Measurements from ENCODE around the gene PLAGL1.
"Not testable (repeated sequence)": the region's sequence is repeated elsewhere in the genome, so short reads cannot be mapped to it uniquely, and the experiment has no call there.

PLAGL1 gene, protein sequence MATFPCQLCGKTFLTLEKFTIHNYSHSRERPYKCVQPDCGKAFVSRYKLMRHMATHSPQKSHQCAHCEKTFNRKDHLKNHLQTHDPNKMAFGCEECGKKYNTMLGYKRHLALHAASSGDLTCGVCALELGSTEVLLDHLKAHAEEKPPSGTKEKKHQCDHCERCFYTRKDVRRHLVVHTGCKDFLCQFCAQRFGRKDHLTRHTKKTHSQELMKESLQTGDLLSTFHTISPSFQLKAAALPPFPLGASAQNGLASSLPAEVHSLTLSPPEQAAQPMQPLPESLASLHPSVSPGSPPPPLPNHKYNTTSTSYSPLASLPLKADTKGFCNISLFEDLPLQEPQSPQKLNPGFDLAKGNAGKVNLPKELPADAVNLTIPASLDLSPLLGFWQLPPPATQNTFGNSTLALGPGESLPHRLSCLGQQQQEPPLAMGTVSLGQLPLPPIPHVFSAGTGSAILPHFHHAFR

DNA sequence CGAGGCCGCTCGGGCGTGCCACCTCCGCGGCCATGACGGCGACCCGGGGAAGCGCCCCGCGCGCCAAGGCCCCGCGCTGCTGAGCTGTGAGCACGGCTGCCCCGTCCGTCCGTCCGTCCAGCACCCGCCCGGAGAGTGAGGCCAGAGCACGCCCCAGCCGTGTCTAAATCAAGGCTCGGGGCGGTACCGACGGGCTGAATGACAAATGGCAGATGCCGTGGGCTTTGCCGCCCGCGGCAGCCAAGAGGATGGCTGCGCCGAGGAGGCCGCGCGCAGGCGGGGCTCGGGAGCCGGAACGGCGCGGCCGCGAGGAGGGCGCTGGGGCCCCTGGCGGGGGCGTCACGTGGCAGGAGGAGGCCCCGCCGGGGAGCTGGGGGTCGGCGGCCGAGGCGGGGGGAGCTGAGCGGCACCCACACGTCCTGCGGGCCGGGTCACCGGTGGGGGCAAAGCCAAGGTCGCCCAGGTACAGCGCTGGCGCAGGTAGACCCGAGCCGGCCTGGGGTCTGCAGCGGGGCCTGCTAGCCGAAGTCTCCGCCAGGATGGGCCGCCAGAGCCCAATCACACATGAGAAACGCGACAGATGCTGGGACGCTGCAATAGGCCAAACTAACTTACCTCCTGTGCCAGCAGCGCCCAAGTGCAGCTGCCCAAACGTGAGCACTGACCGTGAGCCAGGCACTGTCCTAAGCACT is at the start of gene PLAGL1:
TSS of gene PLAGL1 (minus strand) at position 140 of the 692 bp plus-strand sequence. CDS start 60,123 bp downstream, outside the sequence.
- DNase-seq (ENCODE audit: low spot score in 2 of 2): peak; percentile 15 to 60
- Mint-ChIP-seq H3K9me3 (no peaks in the 10 kb centered on the region), H3K36me3 (no peaks in the 10 kb centered on the region), H3K4me1 (no peaks in the 10 kb centered on the region), H3K27ac (no peak within 1 kb of the TSS), H3K4me3 (peak within 1 kb of the TSS; percentile 59)
- ATAC-seq: peak; percentile 79

DNA sequence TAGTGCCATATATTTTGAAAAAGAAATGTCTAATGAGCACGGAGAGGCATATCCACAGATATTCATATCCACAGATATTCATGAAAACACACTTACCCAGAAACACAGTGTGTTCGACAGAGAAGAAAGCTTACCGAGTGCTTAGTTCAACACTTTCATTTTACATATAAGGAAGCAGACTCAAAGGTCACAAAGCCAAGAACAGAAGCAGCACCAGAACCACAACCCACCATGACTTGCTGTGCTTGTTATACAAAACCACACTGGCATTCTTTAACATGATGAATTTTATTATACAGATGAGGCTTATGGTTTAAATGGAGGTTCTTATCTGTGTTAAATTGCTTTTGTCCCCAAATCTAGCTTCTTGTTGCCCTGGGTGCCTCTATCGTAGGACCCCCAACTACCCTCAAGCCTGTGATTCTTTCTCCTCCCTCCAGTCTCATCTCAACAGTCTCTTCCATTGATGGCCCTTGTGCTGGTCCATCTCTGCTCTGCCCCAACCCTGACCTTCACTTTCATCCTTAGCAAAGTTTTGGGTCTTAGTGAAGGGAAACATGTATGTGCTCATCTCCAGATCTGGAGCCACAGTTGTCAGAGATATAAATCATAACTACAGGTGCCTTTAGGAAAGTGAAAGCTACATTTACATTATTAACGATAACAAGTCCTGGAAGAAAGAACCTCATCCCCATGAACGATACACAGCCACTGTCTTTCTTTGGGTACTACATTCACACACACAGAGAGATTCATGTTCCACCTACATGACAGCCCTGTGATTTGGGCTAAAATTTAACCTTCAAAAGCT is 47.3 kb upstream of the PLAGL1 start:
- Mint-ChIP-seq H3K9me3 (no peaks in the 10 kb centered on the region), H3K27ac (peak overlapping the region; percentile 87), H3K4me3 (peak overlapping the region; percentile 68), H3K4me1 (peaks cover 33% of the 10 kb centered on the region), H3K36me3 (no peaks in the 10 kb centered on the region)
- ATAC-seq (peak; percentile 97), DNase-seq (ENCODE audit: low spot score in 2 of 2) (peak in 1 of 2 donors; percentile 11)

DNA sequence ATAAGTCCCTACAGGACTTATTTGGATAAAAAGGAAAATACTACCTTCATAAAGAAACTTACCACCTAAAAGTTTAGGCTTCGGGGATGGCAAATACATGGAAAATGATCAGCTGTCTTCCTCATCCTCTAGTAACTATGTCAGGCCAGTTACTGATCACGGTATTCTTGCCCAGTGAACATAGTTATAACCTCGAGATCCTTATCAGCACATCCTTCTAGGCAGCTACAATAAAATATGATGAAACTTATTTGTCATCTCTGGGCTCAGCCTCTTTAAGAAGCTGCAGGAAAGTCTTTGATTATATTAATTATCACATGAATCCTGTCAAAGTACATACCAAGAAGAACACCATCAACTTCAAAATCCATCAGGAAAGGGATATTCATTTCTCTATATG is 45.5 kb upstream of the PLAGL1 start:
- H3K27ac Mint-ChIP-seq: no peak overlapping the region

DNA sequence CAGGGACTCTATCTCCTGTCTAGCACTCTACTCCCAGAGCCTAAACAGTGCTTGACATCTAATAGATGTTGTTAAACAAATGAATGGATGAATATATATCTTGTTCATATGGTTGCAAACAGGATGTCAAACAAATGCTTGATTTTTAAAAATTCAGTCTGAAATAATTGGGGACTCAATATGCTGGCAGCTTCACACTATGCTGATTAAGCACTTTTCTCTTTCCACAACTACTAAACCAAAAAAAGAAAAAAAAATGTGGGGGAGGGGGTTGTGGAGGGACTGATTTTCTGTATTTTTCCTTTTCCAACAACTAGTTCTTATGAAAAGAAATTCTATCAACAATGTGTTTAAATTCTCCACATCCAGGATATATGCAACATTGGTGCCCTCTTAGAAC is 44.4 kb upstream of the PLAGL1 start:
- Mint-ChIP-seq H3K36me3 (no peaks in the 10 kb centered on the region), H3K4me1 (peaks cover 26% of the 10 kb centered on the region), H3K27ac (no peak overlapping the region), H3K9me3 (no peaks in the 10 kb centered on the region), H3K4me3 (no peak overlapping the region)
- DNase-seq (ENCODE audit: low spot score in 2 of 2) (no peak), ATAC-seq (no peak)

More for the DNA sequence above, 45.5 kb upstream of the PLAGL1 start:
- Mint-ChIP-seq H3K4me3 (no peak overlapping the region), H3K9me3 (no peaks in the 10 kb centered on the region), H3K4me1 (peaks cover 32% of the 10 kb centered on the region), H3K36me3 (no peaks in the 10 kb centered on the region)
- DNase-seq (ENCODE audit: low spot score in 2 of 2): no peak
- ATAC-seq: no peak

DNA sequence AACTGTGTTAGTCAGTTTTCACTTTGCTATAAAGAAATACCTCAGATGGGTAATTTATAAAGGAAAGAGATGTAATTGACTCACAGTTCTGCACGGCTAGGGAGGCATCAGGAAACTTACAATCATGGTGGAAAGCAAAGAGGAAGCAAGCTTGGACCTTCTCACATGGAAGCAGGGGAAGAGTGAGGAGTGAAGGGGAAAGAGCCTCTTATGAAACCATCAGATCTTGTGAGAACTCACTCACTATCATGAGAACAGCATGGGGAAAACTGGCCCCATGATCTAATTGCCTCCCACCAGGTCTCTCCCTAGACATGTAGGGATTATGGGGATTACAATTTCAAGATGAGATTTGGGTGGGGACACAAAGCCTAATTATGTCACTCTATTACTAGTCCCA is 41.3 kb upstream of the PLAGL1 start:
- Mint-ChIP-seq H3K4me1 (peaks cover 4% of the 10 kb centered on the region), H3K27ac (no peak overlapping the region), H3K36me3 (no peaks in the 10 kb centered on the region), H3K4me3 (no peak overlapping the region), H3K9me3 (no peaks in the 10 kb centered on the region)
- ATAC-seq: no peak
- DNase-seq (ENCODE audit: low spot score in 2 of 2): no peak

DNA sequence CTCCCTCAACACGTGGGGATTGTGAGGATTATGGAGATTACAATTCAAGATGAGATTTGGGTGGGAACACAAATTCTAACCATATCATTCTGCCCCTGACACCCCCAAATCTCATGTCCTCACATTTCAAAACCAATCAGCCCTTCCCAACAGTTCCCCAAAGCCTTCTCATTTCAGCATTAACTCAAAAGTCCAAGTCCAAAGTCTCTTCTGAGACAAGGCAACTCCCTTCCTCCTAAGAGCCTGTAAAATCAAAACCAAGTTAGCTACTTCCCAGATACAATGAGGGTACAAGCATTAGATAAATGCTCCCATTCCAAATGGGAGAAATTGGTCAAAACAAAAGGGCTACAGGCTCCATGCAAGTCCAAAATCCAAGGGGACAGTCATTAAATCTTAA is 39.6 kb upstream of the PLAGL1 start:
- Mint-ChIP-seq H3K4me3 (no peak overlapping the region), H3K36me3 (no peaks in the 10 kb centered on the region)

DNA sequence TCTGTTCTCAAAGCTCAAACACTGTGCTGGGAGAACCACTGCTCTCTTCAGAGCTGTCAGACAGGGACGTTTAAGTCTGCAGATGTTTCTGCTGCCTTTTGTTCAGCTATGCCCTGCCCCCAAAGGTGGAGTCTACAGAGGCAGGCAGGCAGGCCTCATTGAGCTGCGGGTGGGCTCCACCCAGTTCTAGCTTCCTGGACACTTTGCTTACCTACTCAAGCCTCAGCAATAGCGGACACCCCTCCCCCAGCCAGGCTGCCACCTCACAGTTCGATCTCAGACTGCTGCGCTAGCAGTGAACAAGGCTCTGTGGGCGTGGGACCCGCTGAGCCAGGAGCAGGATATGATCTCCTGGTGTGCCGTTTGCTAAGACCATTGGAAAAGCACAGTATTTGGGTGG is 38.6 kb upstream of the PLAGL1 start:
- not testable (repeated sequence) for H3K36me3 Mint-ChIP-seq; ATAC-seq; H3K4me3 Mint-ChIP-seq; DNase-seq (ENCODE audit: low spot score in 2 of 2); H3K27ac Mint-ChIP-seq; H3K9me3 Mint-ChIP-seq; H3K4me1 Mint-ChIP-seq

More for the DNA sequence above, 39.6 kb upstream of the PLAGL1 start:
- Mint-ChIP-seq H3K27ac (no peak overlapping the region), H3K9me3 (no peaks in the 10 kb centered on the region), H3K4me1 (no peaks in the 10 kb centered on the region)
- no peak for ATAC-seq
- DNase-seq (ENCODE audit: low spot score in 2 of 2): no peak

DNA sequence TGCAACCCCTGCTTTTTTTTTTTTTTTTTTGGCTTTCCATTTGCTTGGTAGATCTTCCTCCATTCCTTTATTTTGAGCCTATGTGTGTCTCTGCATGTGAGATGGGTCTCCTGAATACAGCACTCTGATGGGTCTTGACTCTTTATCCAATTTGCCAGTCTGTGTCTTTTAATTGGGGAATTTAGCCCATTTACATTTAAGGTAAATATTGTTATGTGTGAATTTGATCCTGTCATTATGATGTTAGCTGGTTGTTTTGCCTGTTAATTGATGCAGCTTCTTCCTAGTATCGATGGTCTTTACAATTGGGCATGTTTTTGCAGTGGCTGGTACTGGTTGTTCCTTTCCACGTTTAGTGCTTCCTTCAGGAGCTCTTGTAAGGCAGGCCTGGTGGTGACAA is 36.9 kb upstream of the PLAGL1 start:
- H3K4me3 Mint-ChIP-seq; ATAC-seq; H3K27ac Mint-ChIP-seq; H3K36me3 Mint-ChIP-seq; DNase-seq (ENCODE audit: low spot score in 2 of 2); H3K4me1 Mint-ChIP-seq; H3K9me3 Mint-ChIP-seq: not testable (repeated sequence)

DNA sequence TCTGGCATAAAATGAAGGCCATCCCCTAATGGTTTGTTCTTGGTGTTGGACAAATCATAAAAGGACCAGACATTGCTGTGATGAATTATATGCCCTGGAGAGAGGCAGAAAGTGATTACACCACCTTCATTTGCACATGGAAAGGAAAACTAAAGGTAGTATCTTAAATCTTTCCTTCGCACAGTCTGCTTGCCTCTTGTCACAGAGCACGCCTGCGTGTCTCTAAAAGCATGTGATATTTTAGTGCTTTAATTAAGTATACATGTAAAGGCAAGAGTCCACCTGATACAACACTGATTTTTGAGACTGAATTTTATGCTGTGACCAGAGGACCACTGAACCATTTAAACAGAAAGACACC is 28.8 kb upstream of the PLAGL1 start:
- peaks cover 13% of the 10 kb centered on the region for H3K4me1 Mint-ChIP-seq
- no peak overlapping the region for H3K4me3 Mint-ChIP-seq
- H3K9me3 Mint-ChIP-seq: no peaks in the 10 kb centered on the region
- no peak for DNase-seq (ENCODE audit: low spot score in 2 of 2)
- H3K27ac Mint-ChIP-seq: no peak overlapping the region
- ATAC-seq: no peak
- no peaks in the 10 kb centered on the region for H3K36me3 Mint-ChIP-seq

DNA sequence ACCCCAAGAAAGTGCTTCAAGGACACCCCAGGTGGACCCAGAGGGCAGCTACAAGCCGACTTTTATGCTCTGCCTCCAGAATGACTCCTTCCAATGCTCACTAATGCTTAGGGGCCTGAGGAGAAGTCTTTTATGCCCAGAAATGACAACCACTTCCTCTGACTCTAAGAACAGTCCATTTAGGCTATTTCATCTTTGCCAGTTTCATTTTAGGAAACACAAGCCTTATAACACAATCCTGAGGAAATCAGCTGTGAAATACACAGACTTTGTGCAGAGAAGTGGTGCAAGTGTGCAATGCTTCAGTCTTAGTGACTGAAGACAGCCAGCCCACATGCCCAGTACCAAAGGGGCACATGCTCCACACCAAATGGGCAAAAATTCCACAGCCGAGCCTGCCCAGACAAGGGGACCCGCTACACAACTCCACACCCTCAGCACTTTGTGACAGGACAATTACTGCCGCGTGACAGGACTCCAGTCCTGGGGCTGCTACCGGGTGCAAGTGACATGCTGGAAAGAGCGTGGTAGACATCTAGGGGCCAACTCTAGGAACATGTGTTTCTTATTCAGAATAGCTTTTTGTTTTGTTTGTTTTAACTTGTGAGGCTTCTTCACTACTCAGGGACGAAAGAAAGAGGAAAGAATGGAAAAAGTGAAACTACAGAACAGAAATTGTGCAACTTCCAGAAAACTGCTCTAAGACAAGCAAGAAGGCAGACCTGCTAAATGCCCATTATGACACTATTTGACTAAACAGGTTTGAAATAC is 28.2 kb upstream of the PLAGL1 start:
- Mint-ChIP-seq H3K9me3 (no peaks in the 10 kb centered on the region), H3K27ac (no peak overlapping the region), H3K36me3 (no peaks in the 10 kb centered on the region), H3K4me1 (peaks cover 13% of the 10 kb centered on the region), H3K4me3 (peak overlapping the region; percentile 24)
- ATAC-seq (peak; percentile 48), DNase-seq (ENCODE audit: low spot score in 2 of 2) (peak in 1 of 2 donors; percentile 51)

DNA sequence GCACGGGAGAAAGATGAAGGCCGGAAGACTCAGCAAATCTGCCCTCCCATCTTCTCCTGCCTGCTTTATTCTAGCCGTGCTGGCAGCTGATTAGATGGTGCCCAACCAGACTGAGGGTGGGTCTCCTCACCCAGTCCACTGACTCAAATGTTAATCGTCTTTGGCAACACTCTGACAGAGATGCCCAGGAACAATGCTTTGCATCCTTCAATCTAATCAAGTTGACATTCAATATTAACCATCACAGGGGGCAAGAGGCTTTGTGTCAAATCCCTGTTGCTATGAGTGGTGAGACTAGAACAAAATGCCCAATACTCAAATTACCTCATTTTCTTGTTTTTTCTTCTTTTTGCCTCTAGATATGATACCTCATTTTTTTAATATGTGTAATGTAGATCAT is 27.4 kb upstream of the PLAGL1 start:
- Mint-ChIP-seq H3K9me3 (no peaks in the 10 kb centered on the region), H3K36me3 (no peaks in the 10 kb centered on the region), H3K27ac (no peak overlapping the region), H3K4me1 (peaks cover 13% of the 10 kb centered on the region), H3K4me3 (no peak overlapping the region)
- DNase-seq (ENCODE audit: low spot score in 2 of 2) (no peak), ATAC-seq (no peak)

DNA sequence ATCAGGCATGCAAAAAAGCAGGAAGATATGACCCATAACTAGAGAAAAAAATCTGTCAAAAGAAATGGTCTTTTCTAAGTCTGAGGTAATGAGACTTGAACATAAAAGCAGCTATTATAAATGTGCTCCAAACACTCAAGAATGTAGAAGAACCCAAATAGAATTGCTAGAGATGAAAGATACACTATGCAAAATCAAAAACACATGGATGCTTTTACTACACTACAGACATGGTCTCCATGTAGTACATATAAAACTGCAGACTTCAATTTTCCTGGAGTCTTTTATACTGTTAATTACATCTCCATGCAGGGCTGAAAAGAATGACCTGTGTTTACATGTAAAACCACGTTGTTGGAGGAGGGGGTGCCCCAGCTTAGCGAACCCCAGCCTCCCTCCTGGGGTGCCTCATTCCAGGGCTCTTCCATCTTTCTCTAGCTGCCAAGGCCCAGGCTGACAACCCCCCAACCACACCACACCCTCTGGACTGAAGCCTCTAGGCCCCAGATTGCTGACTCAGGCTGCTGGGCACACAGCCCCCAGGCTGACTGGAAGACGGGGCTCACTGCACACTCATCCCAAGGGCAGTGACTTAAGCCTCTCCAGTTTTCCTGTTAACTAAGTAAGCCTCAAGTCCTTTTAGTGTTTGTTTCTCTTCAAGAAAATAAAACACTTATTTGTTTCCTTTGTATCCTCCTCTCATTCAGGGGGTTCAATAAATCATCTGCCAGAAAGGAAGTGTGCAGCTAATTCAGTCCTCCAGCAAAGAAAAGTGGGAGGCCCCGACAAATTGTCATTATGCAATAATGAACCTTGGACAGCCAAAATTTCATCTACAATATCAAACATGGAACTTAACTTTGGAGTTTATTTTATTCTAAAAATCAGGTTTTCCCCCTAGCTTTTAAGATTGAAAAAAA is 26.0 kb upstream of the PLAGL1 start:
- Mint-ChIP-seq H3K4me1 (peaks cover 13% of the 10 kb centered on the region), H3K27ac (no peak overlapping the region), H3K4me3 (no peak overlapping the region), H3K36me3 (no peaks in the 10 kb centered on the region), H3K9me3 (no peaks in the 10 kb centered on the region)
- no peak for DNase-seq (ENCODE audit: low spot score in 2 of 2)
- no peak for ATAC-seq

DNA sequence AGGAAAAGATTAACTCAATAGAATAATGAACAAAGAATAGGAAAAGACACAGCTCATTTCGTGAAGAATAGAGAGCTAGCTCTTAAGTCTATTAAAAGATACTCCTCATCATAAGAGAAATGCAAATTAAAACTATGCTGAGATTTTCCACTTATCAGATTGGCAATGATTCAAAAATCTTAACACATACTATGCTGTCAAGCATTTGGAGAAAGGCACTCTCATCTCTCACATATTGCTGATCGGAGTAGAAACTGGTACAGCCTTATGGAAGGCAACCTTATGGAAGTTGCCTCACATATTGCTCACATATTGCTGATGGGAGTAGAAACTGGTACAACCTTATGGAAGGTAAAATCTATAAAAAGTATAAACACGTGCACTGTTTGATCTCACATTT is 21.4 kb upstream of the PLAGL1 start:
- ATAC-seq: no peak
- Mint-ChIP-seq H3K4me1 (no peaks in the 10 kb centered on the region), H3K4me3 (no peak overlapping the region), H3K36me3 (no peaks in the 10 kb centered on the region), H3K9me3 (no peaks in the 10 kb centered on the region), H3K27ac (no peak overlapping the region)
- no peak for DNase-seq (ENCODE audit: low spot score in 2 of 2)

All from stimulated activated effector memory CD8-positive, alpha-beta T cell treated with anti-CD3 and anti-CD28 coated beads, Interleukin-12 subunit alpha, Interleukin-12 subunit beta, amount 100 ng/mL, for 72 hours (primary cell).